Measurements from ENCODE around the gene ZNF354C.

ZNF354C gene

DNA sequence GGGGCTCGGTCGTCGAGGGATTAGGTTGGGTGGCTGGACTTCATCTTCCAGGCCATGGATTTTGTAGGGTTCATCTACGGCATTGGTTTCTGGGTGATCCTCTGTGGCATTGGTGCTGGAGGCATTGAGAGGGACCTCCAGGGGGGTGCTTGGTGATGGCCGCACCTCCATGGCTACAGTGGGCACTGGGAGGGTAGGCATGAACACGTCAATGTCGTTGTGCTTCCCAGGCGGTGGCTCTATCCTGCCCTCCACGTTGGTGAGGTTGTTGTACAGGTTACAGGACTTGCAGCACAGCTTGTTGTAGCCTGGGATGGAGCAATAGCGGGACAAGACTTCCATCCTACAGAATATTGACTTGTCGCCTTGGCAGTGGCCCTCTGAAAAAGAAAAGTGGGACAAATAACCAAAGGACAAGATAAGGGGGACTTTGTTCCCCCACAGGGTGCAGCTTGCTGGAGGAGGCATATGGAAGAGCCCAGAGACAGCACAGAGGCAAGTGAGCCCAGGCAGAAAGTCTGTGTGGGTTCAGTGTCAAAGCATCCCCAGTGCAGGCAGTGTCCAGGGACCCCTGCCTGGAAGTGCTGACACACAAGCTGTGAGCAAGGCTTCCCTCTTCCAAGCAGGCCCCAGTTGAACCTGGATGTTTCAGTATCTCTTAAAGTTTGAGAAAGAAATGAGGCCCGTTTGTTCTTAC, 53.9 kb downstream of the ZNF354C start:
- DNase-seq, result no peak

DNA sequence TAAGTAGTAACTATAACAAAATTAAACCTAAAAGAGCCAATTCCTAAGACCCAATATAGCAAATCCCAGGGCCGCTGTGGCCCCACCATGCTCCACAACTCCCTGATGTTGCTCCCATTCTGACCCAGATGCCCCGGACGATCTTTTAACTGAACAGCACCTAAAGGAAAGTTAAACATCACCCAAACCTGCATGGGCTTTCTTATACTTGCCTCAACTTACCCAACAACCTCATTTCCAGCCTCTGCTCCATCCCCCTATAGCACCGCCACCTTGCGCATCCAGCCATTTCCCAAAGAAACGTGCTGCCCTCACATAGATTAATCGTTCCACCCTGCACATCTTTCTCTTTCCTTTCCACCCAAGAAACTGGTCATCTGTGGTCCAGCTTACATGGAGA, 54.6 kb downstream of the ZNF354C start:
- DNase-seq, result no peak

DNA sequence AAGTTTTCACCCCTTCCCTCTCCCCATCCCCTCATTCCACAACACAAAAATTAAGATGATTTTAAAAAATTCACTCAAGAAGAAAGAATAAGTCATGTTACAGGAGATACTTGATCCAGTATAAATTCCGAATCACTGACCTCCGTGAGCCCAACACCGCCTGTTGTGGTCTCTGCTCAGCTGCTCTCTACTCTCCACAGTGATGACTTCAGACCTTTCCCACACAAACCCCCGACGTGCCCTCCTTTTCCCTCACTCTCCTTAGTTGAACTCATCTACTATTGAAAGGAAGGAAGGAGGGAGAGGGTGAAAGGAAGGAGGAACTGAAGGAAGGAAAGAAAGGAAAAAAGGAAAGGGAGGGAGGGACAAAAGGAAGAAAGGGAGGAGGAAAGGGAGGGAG, 55.1 kb downstream of the ZNF354C start:
- DNase-seq, result no peak

DNA sequence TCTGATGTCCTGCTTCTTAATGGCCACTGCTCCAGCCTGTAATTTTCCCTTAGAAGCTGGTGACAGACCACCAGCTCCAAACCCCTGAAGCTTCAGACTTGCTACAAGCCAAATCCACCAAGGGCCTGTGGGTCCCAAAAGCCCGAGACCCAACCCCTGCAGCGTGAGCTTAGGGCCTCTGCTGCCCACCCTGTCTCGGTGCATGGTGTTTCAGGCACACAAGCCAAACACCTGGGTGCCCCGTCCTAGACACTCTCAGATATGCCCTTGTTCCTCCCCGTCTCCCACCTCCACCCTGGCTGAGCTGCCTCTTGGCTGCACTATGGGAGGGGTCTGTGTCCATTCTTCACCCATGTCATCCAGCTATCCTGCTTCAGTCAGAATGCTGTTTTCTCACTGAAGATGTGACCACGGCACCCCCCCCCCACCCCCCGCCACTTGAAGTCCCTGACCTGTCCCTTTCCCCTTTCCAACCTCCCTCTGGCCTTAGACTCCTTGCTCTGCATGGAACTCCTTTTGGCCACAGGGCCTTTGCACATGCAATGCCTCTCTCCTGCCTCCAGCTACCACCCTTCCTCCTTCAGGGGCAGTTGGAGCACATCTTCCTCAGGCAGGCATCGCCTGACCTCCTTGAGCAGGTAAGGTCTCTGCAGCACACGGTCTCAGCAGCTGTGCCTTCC, 55.8 kb downstream of the ZNF354C start:
- no peak for DNase-seq

DNA sequence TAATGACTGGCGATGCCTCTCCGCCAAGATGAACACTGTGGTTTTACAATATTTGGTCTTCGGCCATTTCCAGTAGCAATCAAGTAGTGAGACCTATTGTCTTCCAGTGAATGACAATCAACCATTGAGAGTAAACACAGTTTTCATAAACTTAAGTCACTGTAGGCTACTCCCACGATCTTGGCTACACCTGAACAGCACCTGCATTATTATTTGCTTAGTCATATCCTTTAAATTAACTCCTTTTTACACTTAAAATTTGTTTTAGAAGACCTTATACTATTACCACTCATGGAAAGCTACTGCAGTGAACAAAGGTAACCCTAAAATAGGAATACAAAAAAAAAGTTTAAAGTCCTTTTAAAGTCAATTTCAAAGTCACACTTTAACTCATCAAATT, 58.2 kb downstream of the ZNF354C start:
- no peak for DNase-seq

DNA sequence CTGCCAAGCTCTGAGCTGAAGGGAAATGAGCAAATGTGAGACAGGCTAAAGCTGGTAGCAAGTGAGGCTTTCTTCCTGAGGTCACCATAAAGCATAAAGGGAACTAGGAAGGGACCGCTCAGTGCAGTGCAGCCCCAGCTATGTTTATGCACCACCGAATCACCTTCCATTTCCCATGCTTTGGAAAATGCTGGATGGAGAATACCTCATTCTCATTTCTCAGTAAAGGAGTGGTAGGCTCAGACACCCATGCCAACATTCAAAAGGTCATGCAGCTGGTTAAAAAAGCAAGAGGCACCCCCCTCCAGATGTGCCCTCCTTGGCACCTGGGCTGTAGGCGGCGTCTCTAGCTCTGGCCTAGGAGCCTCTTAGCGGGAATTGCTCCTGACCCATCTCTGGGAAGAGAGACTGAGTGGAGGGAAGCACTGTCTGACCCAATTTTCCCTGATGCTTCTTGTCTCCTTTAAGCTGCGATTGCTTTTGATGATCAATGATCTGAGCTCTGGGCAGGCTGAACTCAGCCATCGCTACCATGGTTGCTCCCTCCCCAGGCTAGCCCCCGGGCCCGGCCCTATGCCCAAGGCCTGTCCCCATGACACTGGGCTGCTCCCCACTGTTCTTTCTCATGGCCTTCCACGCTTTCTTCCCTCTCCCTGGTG, 58.7 kb downstream of the ZNF354C start:
- DNase-seq, result no peak

DNA sequence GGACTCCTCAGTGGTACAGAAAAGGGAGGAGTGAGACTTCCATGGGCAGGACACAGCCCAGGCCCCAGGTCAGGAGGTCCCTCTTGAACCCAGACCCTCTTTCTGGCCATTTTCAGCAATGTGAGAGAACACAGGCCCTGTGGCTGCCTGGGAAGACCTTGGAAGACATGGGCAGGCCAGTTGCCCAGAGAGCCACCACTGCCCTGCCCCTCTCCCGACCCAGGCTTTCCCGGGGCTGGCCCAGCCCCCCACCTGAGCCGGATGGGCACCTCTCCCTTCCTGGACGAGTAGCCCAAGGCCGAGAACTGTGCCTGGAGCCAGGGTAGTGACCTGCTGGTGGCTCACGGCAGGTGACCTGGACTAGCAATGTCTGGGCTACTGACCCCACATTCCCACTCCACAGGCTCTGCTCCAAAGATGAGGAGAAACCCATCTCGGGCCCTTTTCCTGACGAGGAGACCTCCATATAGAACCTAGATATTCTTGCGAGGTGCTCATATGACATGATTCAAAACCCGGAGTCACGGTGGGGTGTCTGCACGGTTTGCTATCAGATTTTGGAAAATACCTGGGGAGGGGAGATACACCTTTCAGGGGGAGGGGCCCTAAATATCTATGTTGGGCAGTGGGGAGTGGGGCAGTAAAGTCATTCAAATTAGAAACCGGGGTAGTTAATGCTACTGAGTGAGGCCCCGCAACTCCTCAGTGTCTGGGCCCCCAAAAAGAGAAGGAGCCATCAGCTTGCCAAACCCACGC, 59.4 kb downstream of the ZNF354C start:
- no peak for DNase-seq

DNA sequence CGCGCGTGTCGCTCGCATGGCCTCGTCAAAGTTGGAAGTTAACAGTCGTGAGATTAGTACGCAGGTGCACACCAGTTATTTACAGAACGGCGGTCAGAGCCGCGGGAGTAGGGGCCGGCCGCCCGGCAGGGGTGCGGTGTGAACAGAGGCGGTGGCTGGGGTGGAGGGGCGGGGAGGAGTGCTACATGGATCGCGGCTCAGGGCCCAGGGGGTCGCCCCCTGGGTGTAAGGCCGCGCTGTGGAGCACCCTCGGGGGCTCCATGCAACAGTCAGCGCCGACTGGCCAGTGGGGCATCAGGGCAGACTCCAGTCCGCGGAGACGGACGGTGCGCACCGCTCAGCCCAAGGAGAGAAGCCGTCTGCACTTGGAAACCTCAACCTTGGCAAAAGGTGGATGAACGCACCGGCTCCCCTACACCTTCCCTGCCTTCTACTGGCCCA, 60.3 kb downstream of the ZNF354C start:
- no peak for DNase-seq

DNA sequence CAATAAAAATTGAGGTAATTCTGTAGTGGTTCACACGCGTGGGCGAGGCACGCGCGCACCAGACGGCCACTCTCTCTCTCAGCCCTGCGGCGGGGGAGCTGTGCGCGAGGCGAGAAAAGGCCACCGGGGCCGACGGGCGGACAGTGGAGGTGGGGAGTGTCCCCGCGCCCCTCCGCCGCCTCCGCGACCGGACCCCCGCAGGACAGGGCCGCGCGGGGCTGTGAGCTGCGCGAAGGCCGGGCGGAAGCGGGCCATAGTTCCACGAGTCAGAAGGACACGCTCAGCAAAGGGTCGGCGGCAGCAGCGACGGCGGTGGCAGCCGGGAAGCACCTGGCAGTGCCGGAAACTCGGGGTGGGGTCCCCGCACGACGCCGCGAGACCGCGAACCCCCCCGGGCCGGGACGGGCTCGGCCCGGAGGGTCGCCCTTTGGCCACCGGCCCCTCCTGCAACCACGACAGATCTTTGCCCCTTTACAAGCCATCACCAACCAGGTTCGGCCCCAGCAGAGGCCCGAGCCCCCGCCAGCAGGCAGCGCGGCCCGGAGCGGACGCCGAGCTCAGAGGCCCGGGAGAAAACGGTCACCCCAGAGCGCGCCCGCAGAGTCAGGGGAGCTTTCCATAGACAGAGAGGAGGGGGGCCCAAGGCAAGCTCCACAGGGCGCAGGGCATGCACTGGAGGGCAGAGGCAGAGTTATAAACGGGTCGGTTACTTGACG, 60.9 kb downstream of the ZNF354C start:
- DNase-seq, result no peak

DNA sequence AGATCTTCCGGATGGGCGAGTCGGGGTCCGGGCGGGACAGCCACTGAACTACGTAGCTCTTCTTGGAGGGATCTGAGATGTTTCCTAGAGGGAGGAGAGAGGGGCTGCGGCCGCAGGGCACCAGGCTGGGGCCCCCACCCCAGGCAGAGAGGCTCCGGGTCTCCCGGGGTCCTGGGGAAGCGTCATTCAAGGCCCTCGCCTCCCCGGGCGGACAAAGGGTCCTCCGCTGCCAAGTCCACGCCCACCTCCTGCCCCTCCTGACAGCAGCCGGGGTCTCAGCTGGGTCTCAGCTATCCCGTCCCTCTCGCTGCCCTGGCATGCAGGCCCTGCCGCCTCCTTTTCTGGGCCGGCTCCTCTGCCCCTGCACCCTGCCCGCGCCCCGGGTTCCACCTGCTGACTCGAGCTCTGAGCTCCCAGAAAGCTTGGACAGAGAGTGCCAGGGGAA, 61.5 kb downstream of the ZNF354C start:
- DNase-seq, result no peak

DNA sequence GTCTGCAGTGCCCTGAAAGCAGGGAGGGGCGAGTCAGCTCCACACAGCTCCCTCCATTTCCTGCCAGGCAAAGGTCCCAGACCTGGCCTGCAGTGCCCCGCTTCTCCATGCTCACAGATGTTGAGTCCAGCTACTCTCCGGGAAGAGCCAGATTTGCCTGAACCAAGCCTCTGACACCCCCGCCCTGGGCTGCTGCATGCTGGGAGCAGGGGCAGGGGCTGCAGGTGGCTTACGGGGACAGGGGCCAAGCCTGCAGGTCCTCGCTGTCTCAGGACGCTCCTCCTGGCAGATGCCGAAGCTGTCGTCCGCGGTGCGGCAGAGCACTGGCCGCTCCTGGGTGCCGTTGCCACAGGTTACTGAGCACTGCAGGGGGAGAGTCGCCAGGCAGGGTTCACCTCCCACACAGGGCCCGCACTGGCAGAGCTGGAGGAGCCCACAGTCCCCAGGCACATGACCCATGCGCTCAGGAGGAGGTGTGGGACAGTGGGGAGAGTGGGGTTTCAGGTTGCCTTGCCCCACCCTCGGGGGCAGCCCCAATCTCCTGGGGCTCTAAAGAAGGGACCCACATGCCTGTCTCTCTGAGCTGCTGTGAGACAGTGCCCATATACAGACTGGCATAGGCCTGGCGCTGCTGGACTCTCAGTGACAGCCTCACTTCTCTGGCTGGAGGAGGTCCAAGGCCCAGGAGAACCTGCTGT, 62.4 kb downstream of the ZNF354C start:
- DNase-seq, result no peak

DNA sequence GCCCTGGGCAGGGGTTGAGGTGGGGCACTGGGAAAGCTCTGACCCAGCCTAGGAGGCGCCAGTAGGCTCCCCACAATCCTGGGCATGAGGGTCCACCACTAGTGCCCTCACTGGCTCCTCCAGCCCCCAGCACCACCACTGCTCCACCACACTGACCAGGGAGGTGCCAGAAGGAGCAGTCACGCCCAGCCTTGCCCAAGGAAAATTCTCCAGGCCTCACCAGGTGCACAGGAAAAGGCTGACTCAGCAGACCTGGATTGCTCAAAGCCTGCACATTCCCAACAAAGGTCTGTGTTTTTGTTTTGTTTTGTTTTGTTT, 62.9 kb downstream of the ZNF354C start:
- DNase-seq, result no peak

DNA sequence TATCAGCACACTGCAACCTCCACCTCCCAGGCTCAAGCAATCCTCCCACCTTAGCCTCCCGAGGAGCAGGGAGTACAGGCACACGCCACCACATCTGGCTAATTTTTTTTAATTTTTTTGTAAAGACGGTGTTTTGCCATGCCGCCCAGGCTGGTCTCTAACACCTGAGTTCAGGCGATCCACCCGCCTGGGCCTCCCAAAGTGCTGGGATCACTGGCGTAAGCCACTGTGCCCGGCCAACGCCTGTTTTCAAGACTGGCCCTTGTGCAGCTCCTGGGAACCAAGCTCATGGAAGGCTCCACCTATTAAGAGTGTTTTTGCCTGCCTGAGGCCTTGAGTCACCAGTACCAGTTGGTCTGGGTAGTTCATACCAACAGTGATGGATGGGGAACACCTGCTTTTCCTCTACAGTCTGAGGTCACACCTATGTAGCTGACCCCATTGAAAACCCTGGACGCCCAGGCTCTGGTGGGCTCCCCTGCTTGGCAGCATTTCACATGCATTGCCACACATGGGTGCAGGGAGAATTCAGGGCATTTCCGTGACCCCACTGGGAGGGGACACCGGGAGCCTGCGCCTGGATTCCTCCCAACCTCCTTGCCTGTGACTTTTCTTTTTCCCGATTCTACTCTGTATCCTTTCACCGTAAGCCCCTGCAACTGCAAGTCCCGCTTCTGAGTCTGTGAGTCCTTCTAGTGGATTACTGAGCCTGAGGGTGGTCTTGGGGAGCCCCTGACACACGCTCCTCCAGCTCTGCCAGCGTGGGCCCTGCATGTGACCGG, 63.5 kb downstream of the ZNF354C start:
- DNase-seq, result no peak

DNA sequence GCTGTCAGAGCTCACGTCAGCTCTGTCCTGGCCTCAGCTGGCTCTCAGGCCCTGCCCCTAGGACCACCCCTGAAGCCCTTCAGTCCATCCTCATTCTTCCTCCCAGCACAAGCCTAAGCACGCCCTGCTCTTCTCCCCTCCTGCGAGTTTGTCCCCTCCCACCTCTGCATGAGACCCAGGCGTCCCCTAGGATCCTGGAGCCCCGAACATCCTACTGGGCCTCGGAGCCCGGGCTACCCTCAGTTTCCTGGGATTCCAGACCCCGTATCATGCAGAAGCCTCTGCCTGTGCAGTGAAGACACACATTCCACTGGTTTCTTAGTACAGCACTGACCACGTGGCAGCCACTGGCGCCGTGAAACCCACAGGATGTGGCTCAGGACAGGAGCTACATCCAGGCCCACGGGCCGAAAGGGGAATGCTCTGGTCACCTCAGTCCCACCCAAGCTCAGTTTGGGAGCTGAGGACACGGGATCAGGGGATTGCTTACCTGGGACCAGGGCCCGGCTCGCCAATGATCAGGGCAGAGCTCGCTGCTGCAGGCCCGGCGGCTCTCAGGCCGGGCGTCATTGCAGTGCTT, 64.2 kb downstream of the ZNF354C start:
- DNase-seq, result no peak

DNA sequence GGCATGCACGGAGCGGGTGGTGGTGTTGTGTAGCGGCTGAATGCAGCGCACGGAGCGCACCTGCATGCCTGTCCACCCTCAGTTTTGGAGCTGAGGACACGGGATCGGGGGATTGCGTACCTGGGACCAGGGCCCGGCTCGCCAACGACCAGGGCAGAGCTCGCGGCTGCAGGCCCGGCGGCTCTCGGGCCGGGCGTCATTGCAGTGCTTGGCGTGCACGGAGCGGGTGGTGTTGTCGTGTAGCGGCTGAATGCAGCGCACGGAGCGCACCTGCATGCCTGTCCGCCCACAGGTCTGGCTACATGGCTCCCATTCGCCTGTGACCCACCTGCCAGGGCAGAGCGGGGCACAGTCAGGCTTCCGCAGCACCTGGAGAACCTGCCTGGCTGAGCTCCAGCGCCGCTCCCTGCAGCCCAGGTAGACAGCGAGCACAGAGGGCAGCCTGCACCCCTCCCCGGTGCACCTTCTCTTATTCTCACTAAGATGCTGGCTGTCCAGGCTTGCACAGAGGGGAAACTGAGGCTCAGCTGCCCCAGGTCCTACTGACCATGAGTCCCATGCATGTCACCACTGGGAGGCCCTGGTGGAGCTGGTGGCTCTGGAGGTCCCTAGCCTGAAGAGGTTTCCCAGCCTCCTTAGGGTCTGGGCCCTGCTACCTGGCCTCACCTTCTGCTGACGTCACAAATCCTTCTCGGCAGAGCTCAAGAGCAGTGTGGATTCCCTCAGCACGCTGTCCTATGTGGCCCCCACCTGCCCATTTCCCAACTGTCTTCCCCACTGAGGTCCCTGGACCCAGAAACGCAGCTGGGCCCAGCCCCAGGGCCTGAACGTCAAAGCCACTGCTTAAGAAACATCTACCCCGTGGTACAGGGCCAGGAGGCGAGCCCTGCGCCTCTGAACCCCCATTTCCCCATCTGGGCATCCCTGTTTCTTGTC, 64.9 kb downstream of the ZNF354C start:
- no peak for DNase-seq

DNA sequence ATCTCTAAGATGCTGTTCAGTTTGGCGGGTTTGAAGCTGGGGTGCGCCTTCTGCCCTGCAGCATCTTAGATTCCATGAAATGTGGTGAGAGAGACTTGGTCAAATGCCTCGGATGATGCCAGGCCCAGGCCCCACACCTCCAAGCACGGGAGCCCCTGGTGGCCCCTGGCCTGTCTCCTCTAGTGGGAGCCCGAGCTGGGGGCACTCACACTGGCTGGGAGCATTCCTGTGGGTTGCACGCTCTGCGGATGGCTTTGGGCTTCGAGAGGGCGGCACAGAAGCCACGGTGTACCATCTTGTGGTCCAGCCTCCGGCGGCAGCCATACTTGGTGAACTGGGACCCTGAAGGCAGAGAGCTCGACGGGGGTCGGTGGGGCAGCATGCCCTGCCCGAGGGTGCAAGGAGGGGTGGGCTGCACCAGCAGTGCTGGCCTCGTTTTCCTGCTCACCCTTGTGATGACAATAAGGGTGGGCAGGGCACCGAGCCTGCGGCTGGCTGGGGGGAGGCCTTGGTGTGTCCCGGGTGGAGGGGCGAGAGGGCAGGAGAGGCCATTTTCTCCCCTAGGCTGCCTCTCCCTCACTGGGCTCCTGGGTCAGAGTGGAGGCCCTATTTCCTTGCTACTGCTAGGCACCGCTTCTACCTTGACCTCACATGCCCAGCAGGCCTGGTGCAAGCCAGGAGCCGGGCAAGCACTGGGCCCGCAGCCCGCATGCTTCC, 65.8 kb downstream of the ZNF354C start:
- no peak for DNase-seq

DNA sequence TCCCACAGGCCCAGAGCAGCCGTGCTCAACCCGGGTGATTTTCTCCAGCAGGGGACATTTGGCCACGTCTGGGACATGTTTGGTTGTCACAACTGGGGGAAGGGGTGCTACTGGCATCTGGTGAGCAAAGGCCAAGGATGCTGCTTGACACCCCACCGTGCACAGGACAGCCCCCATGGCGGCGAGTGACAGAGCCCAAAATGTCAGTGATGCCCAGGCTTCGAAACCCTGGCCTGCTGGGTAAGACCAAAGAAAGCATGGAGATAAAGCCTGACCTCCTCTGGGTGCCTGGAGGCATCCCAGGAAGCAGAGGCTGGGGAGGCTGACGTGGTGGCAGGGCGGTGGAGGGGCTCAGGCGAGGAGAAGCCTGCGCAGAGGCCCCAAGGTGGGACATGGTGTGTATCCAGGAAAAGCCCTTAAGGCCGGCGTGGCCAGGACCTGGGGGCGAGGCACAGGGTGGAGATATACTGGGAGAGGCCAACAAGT, 66.4 kb downstream of the ZNF354C start:
- no peak for DNase-seq

DNA sequence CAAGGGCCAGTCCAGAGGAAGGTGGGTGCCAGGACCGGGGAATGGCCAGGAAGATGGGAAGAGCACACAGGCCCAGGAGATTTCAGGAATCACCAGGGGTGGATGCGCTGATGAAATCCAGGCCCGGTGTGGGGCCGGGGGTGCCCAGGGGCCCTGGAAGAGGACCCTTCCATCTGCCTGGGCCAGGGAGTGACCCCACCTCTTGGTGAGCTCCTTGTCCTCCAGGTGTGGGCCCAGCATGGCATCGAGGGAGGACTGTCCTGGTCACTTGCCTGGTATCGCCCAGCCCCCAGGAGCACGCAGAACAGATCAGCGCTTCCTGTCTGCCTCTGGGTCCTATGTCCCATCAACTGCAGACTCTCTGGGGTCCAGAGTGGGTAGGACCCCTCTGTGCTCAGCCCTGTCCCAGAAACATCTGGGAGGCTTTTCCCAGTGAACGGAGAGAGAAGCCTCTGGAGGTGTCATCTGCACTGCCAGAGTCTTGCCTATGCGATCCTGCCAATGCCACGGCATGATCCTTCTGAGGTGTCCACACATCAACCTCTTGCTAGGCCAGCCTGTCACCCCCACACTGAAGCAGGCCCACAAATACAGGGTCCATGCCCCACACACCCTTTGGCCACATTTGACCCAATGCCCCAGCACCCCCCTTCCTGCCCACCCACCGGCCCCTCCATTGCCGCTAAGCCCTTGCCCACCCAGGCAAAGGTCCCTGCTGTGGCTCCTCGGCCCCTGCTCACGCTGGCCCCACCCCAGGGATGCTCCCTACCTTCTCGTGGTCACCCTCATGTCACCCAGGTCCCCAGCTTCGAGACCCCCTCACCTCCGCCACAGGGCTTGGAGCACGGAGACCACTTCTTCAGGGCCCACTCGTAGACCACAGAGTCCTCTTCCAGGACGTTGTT, 67.2 kb downstream of the ZNF354C start:
- no peak for DNase-seq
